ENCODE results near the gene KRT82. TPM values are rescaled to one million over a fixed set of nuclear protein-coding genes. Genes with fewer than 3 reads are reported as not detected.

The KRT82 gene
- total RNA-seq, 1 donor from 2014 or later: not detected

DNA sequence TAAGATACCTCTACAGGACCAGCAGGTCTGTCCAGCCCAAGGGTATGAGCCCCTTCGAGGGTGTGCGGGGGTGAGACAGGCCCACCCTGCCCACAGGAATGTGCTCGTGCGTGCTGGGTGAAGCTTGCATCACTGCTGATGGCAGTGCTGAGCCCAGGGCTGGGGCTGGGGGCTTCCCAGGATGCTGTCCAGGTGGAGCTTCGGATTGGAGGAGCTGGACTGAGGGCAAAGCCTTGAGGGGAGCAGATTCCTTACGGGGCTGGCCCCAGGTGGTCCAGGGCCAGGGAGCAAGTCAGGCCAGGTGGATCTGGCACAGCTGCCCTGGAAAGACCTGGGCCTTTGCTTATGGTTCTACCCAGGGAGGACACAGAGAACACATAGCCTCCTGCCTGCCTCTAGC is 36.3 kb downstream of the KRT82 start:
- no peak overlapping the region for H3K27ac ChIP-seq
- intact Hi-C loops (cut with DNase I): no loop called here
- H3K36me3 ChIP-seq: no peaks in the 10 kb centered on the region
- no peak overlapping the region for H3K4me3 ChIP-seq
- H3K9me3 ChIP-seq: no peaks in the 10 kb centered on the region
- H3K4me1 ChIP-seq: no peaks in the 10 kb centered on the region
- DNase-seq: no peak
- no peak for TF ChIP-seq CTCF (IDR thresholded peaks at IDR 0.05)
- H3K27me3 ChIP-seq: no peaks in the 10 kb centered on the region
- ATAC-seq: no peak

DNA sequence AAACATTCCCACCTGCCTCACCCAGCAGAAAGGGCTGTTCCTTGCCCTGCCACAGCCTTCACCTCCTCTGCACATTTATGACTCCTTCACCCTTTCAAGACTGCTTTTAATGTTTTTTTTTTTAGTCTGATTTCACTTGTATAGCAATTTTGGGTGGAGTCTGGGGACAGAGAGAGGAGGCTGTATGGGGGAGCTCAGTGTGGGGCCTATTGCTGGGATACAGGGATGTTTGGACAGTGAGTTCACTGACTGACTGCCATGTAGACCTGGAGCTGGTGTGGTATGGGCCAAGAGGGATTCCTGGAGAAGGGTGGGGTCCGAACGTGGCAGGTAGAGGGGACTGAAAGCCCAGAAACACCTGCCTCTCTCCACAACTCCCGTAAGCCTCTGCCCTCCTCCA is 36.9 kb downstream of the KRT82 start:
- ATAC-seq: no peak
- intact Hi-C loops (cut with DNase I): no loop called here

GRCh38 chr12:52368508-52368907 is 37.6 kb downstream of the KRT82 start:
- no peaks in the 10 kb centered on the region for H3K4me1 ChIP-seq
- no peak for ATAC-seq
- no peaks in the 10 kb centered on the region for H3K27me3 ChIP-seq

More for the DNA sequence above, 36.9 kb downstream of the KRT82 start:
- Histone ChIP-seq H3K9me3 (no peaks in the 10 kb centered on the region), H3K4me3 (no peak overlapping the region), H3K27ac (no peak overlapping the region), H3K4me1 (no peaks in the 10 kb centered on the region), H3K27me3 (no peaks in the 10 kb centered on the region), H3K36me3 (no peaks in the 10 kb centered on the region)
- DNase-seq: no peak
- TF ChIP-seq CTCF (IDR thresholded peaks at IDR 0.05): no peak

GRCh38 chr12:52367876-52368275 is 38.3 kb downstream of the KRT82 start:
- Histone ChIP-seq H3K4me1 (no peaks in the 10 kb centered on the region), H3K4me3 (no peak overlapping the region), H3K36me3 (no peaks in the 10 kb centered on the region), H3K27me3 (no peaks in the 10 kb centered on the region), H3K9me3 (no peaks in the 10 kb centered on the region), H3K27ac (no peak overlapping the region)
- ATAC-seq: no peak
- no peak for DNase-seq
- TF ChIP-seq CTCF (IDR thresholded peaks at IDR 0.05): no peak
- intact Hi-C loops (cut with DNase I): no loop called here

More at GRCh38 chr12:52368508-52368907, 37.6 kb downstream of the KRT82 start:
- Histone ChIP-seq H3K27ac (no peak overlapping the region), H3K9me3 (no peaks in the 10 kb centered on the region), H3K36me3 (no peaks in the 10 kb centered on the region), H3K4me3 (no peak overlapping the region)
- TF ChIP-seq CTCF (IDR thresholded peaks at IDR 0.05): no peak
- intact Hi-C loops (cut with DNase I): no loop called here
- no peak for DNase-seq

DNA sequence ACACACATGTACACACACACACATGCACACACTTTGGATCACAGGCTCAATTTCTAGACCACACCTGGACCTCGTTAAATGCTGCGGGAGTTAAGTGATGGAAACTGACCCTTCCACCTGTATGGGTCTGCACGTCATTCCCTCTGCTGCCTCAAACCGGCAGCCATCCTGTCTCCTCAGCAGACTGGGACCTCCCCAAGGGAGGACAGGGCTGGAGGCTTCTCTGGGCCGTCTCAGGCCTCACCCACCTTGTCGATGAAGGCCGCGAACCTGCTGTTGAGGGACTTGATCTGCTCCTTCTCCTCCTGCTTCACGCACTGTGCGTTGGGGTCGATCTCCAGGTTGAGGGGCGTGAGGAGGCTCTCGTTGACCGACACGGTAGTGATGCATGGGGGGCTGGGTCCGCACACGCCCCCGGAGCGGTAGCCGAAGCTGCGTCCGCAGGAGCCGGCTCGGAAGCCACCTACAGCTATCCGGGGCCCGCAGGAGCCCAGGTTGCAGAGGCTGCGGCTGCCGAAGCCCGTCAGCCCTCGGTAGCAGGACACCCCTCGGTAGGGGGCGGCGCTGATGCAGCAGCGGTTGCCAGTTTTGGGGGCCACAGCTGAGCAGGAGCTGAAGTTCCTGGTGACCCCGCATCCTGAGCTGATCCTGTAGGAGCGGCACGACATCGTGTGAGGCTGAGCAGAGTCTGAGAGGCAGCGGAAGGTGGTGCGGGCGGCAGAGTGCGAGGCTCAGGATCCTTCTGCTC is 39.2 kb downstream of the KRT82 start, which contains the start of gene KRT85:
KRT85 (minus strand) TSS at position 744 of the 748 bp plus-strand sequence; CDS start at position 668, 76 bp downstream.
- Histone ChIP-seq H3K9me3 (no peaks in the 10 kb centered on the region), H3K27me3 (no peaks in the 10 kb centered on the region), H3K36me3 (no peaks in the 10 kb centered on the region), H3K4me1 (no peaks in the 10 kb centered on the region), H3K4me3 (no peak within 1 kb of the TSS), H3K27ac (no peak within 1 kb of the TSS)
- DNase-seq (no peak), ATAC-seq (no peak)
- intact Hi-C loops (cut with DNase I): no loop called here
- no peak for TF ChIP-seq CTCF (IDR thresholded peaks at IDR 0.05)

Measured in upper lobe of right lung (tissue), 1 donor.